K562 (cell line): ENCODE results near the gene SEC61A1. TPM values are rescaled to one million over a fixed set of nuclear protein-coding genes. Genes with fewer than 3 reads are reported as not detected.

Experiments
- BCL6 ChIP-seq: fragments of 250-450 bp; sonication (Bioruptor Pico); IDR thresholded peaks from 2 replicates; pipeline ENCODE4 v1.4.0; 2020
- CBFA2T3 ChIP-seq: fragments of 450-650 bp; IDR thresholded peaks from 2 replicates; pipeline ENCODE4 v1.6.1; 2017
- EHMT2 ChIP-seq: fragments of 450-650 bp; IDR thresholded peaks from 2 replicates; pipeline ENCODE4 v1.6.1; 2018; ENCODE audit warnings: antibody characterized with exemption
- ESRRA ChIP-seq: fragments of 450-650 bp; IDR thresholded peaks from 2 replicates; pipeline ENCODE4 v1.6.1; 2014; ENCODE audit warnings: low read depth, mild to moderate bottlenecking, moderate library complexity, borderline replicate concordance
- GTF3C2 ChIP-seq: IDR thresholded peaks from 3 replicates; pipeline ENCODE4 v1.6.1; 2011; ENCODE audit warnings: borderline replicate concordance, mild to moderate bottlenecking, moderate library complexity; ENCODE audit not compliant: insufficient read length; ENCODE audit errors: extremely low read depth
- MEIS2 ChIP-seq: fragments of 450-650 bp; IDR thresholded peaks from 2 replicates; pipeline ENCODE4 v1.6.1; 2014; ENCODE audit warnings: mild to moderate bottlenecking; ENCODE audit not compliant: partially characterized antibody
- MGA ChIP-seq: fragments of 450-650 bp; IDR thresholded peaks from 2 replicates; pipeline ENCODE4 v1.6.1; 2016; ENCODE audit warnings: mild to moderate bottlenecking, moderate library complexity
- MYC ChIP-seq, 2 experiments: fragments of 250-450 bp in 1 of 2; sonication (Bioruptor Pico) in 1 of 2; IDR thresholded peaks; 2 replicates each; pipeline versions ENCODE4 v1.5.1 to v1.6.1; 2012 to 2021; ENCODE audit warnings: low read depth in 2 of 2, borderline replicate concordance in 1 of 2, improper control_type of control experiment in 1 of 2, low read length in 1 of 2, mild to moderate bottlenecking in 1 of 2, moderate library complexity in 1 of 2
- NCOA1 ChIP-seq: fragments of 450-650 bp; IDR thresholded peaks from 2 replicates; pipeline ENCODE4 v1.6.1; 2016; ENCODE audit warnings: low read depth
- SRSF9 ChIP-seq: fragments of 200-400 bp; formaldehyde crosslinking; IDR thresholded peaks from 2 replicates; pipeline ENCODE4 v1.6.1; 2017; ENCODE audit warnings: low read depth, low read length, borderline replicate concordance
- TEAD1 ChIP-seq, 2 experiments: fragments of 450-650 bp in 1 of 2; sonication (generic) in 1 of 2; formaldehyde crosslinking; IDR thresholded peaks; 2 replicates each; pipeline versions ENCODE4 v1.4.0 to v1.8.0; 2020 to 2022; ENCODE audit warnings: mild to moderate bottlenecking in 2 of 2, missing genetic modification reagents in 1 of 2
- ZFPM2 ChIP-seq: fragments of 250-450 bp; sonication (Bioruptor Pico); IDR thresholded peaks from 2 replicates; pipeline ENCODE4 v1.5.1; 2022; ENCODE audit warnings: mild to moderate bottlenecking
- polyA plus RNA-seq, 8 experiments: library from polyadenylated mRNA; depleted of rRNA in 4 of 8; stranded (reverse) in 5 of 8; unstranded in 3 of 8; fragments of >200 nt; fragmentation: Nextera tagmentation in 2 of 8; fragmentation: Illumina TruSeq in 1 of 8; extraction: Ambion mirVana in 2 of 8; extraction: Trizol in 1 of 8; gene quantifications; 2 replicates each; pipeline versions ENCODE4 v1.2.1 to v1.2.3, GENCODE V29; 2011 to 2014; ENCODE audit warnings: inconsistent platforms in 1 of 8, missing spikeins in 1 of 8
- total RNA-seq, 7 experiments: library from RNA; depleted of rRNA in 6 of 7; stranded (reverse); fragments of >200 nt in 6 of 7; fragmentation: Illumina TruSeq in 2 of 7; extraction: Trizol in 2 of 7; gene quantifications; 2 replicates each; pipeline versions ENCODE4 v1.2.1 to v1.2.3, GENCODE V29; 2011 to 2021; ENCODE audit warnings: low replicate concordance in 1 of 7

The SEC61A1 gene
- total and polyA plus RNA-seq, 9 of the 15 experiments (the other 6 are each of a cell fraction or from before 2014, with no cell fraction given) = 1.9 to 140 (median 79.1) TPM

GRCh38 chr3:128009952-128010846 lies 42.0 kb upstream of the SEC61A1 start (continued):
- peak; percentile 41; the same call in 1 of the 2 replicates for TF ChIP-seq MGA
- TF ChIP-seq CBFA2T3 = 0 out of 2 replicates have a peak, but pooled peaks have one; percentile 3
- no peak for TF ChIP-seq BCL6 (CRISPR knock-in tag)
- no peak; the same call in 1 of the 2 replicates for TF ChIP-seq NCOA1
- TF ChIP-seq GTF3C2 = no peak
- TF ChIP-seq ZFPM2 (CRISPR knock-in tag) = no peak
- peak; percentile 80 for TF ChIP-seq MYC (IDR thresholded peaks at IDR 0.05; ENCODE audit: low read depth, low read length)
- TF ChIP-seq MYC (CRISPR knock-in tag; IDR thresholded peaks at IDR 0.05; ENCODE audit: borderline replicate concordance, low read depth) = no peak
- TF ChIP-seq SRSF9 = no peak
- peak; percentile 74 for TF ChIP-seq MEIS2
- no peak for TF ChIP-seq EHMT2
- no peak for TF ChIP-seq TEAD1 (CRISPR knock-in tag; IDR thresholded peaks at IDR 0.05)
- peak; percentile 71; the same call in 1 of the 2 replicates for TF ChIP-seq ESRRA
